Upper lobe of right lung (tissue), 1 donor: ENCODE data around the gene FNIP2. TPM values are rescaled to one million over a fixed set of nuclear protein-coding genes. Genes with fewer than 3 reads are reported as not detected.

Experiments used
- ATAC-seq: fragments of 200-7000 bp; cut with Tn5 transposase; one replicate; pipeline ENCODE4 v1.9.1; 2020; ENCODE audit warnings: mild to moderate bottlenecking, moderate library complexity
- DNase-seq: peaks from one replicate; pipeline ENCODE4 v3.0.0-alpha.2; 2020
- H3K27ac ChIP-seq: fragments of 200-600 bp; one replicate; pipeline ENCODE4 v1.8.0; 2022
- H3K27me3 ChIP-seq: fragments of 200-600 bp; one replicate; pipeline ENCODE4 v1.8.0; 2022; ENCODE audit warnings: mild to moderate bottlenecking
- H3K36me3 ChIP-seq: fragments of 200-600 bp; one replicate; pipeline ENCODE4 v1.8.0; 2022
- H3K4me1 ChIP-seq: fragments of 200-600 bp; one replicate; pipeline ENCODE4 v1.8.0; 2022
- H3K4me3 ChIP-seq: fragments of 200-600 bp; one replicate; pipeline ENCODE4 v1.8.0; 2022; ENCODE audit warnings: mild to moderate bottlenecking
- H3K9me3 ChIP-seq: fragments of 200-600 bp; one replicate; pipeline ENCODE4 v1.8.0; 2022
- CTCF ChIP-seq: fragments of 200-600 bp; IDR thresholded peaks from one replicate; pipeline ENCODE4 v1.8.0; 2022; ENCODE audit warnings: antibody characterized with exemption
- intact Hi-C: fragments of 100-400 bp; cut with DNase I; formaldehyde crosslinking; loops from one replicate; pipeline ENCODE4 v1.11.0; 2022
- total RNA-seq: library from RNA; stranded (reverse); fragmentation: NEBNext Ultra II Directional; extraction: Animal tissue kit (Norgen Biotek cat#: 25700); gene quantifications from one replicate; pipeline ENCODE4 v1.2.1, GENCODE V29; 2021
- donor health status: DM: no; HTN: yes; CAD: no; lungs with severe emphysema.

Gene FNIP2
- total RNA-seq, 1 donor from 2014 or later = 98.4 TPM

- no peak overlapping the region for H3K4me3 ChIP-seq
- H3K9me3 ChIP-seq = no peaks in the 10 kb centered on the region
- no peaks in the 10 kb centered on the region for H3K27me3 ChIP-seq
- H3K36me3 ChIP-seq = no peaks in the 10 kb centered on the region
- ATAC-seq = peak; percentile 85
- TF ChIP-seq CTCF = no peak
- intact Hi-C loops = no loop called here
- peak; percentile 73 for DNase-seq
- H3K4me1 ChIP-seq = peaks cover 9% of the 10 kb centered on the region
- no peak overlapping the region for H3K27ac ChIP-seq
Observed at GRCh38 chr4:158796370-158797140, 27.7 kb downstream of the FNIP2 start.

- no peak for DNase-seq
- intact Hi-C loops = no loop called here
- Histone ChIP-seq H3K4me3 (no peak overlapping the region), H3K27ac (no peak overlapping the region), H3K27me3 (no peaks in the 10 kb centered on the region), H3K9me3 (no peaks in the 10 kb centered on the region), H3K4me1 (no peaks in the 10 kb centered on the region), H3K36me3 (no peaks in the 10 kb centered on the region)
- TF ChIP-seq CTCF = no peak
- ATAC-seq = no peak
Observed at GRCh38 chr4:158798062-158798461, 29.2 kb downstream of the FNIP2 start.

GRCh38 chr4:158799013-158799770, 30.4 kb downstream of the FNIP2 start:
- intact Hi-C loops = no loop called here
- Histone ChIP-seq H3K27ac (peak overlapping the region; percentile 17), H3K4me1 (no peaks in the 10 kb centered on the region), H3K36me3 (no peaks in the 10 kb centered on the region), H3K27me3 (no peaks in the 10 kb centered on the region), H3K9me3 (no peaks in the 10 kb centered on the region), H3K4me3 (no peak overlapping the region)
- ATAC-seq = no peak
- no peak for TF ChIP-seq CTCF
- DNase-seq = no peak

- no peaks in the 10 kb centered on the region for H3K9me3 ChIP-seq
- peak overlapping the region; percentile 17 for H3K27ac ChIP-seq
- DNase-seq = no peak
- ATAC-seq = no peak
- TF ChIP-seq CTCF = no peak
- no peaks in the 10 kb centered on the region for H3K27me3 ChIP-seq
- H3K36me3 ChIP-seq = no peaks in the 10 kb centered on the region
- H3K4me1 ChIP-seq = no peaks in the 10 kb centered on the region
- H3K4me3 ChIP-seq = no peak overlapping the region
- intact Hi-C loops = no loop called here
Observed at GRCh38 chr4:158799856-158800255, 31.0 kb downstream of the FNIP2 start.

GRCh38 chr4:158801066-158801465, 32.2 kb downstream of the FNIP2 start:
- intact Hi-C loops = no loop called here
- no peak for ATAC-seq
- Histone ChIP-seq H3K36me3 (no peaks in the 10 kb centered on the region), H3K27ac (no peak overlapping the region), H3K27me3 (no peaks in the 10 kb centered on the region), H3K4me3 (no peak overlapping the region), H3K4me1 (no peaks in the 10 kb centered on the region), H3K9me3 (no peaks in the 10 kb centered on the region)
- TF ChIP-seq CTCF = no peak
- DNase-seq = no peak
